GM12892 (cell line): Measurements from ENCODE around the gene TIAL1.

ENCODE experiments used
- POLR2A ChIP-seq: IDR thresholded peaks from 2 replicates; pipeline ENCODE4 v1.6.1; 2011; ENCODE audit warnings: low read depth, low read length, control low read depth
- TAF1 ChIP-seq: IDR thresholded peaks from 2 replicates; pipeline ENCODE4 v1.6.1; 2011; ENCODE audit warnings: low read depth, mild to moderate bottlenecking, control low read depth, low read length, borderline replicate concordance

- TF ChIP-seq TAF1 = no peak
- TF ChIP-seq POLR2A = no peak
These were observed 72.1 kb downstream of the TIAL1 start for GRCh38 chr10:119524720-119525070.
